ENCODE results near the gene ARRDC2.

The ARRDC2 gene

GRCh38 chr19:17973759-17974158 is 34.2 kb upstream of the ARRDC2 start:
- no peaks in the 10 kb centered on the region for H3K79me2 ChIP-seq (ENCODE audit: insufficient read depth, low read length)
- H3K4me2 ChIP-seq (ENCODE audit: low read depth, low read length, poor library complexity, severe bottlenecking) = no peak overlapping the region
- no peak overlapping the region for H3K9ac ChIP-seq (ENCODE audit: low read length)
- H3K9me3 ChIP-seq (ENCODE audit: insufficient read depth, low read length) = no peaks in the 10 kb centered on the region
- H2AFZ ChIP-seq (ENCODE audit: low read depth, low read length, severe bottlenecking) = no peak overlapping the region
- no peaks in the 10 kb centered on the region; the same call in 1 of the 2 replicates for H3F3A ChIP-seq (ENCODE audit: insufficient read depth)
- no peak overlapping the region for H3K27ac ChIP-seq (ENCODE audit: low read depth, low read length)
- no peaks in the 10 kb centered on the region for H4K20me1 ChIP-seq (ENCODE audit: low read depth, low read length)
- H3K27me3 ChIP-seq (ENCODE audit: low read length) = no peaks in the 10 kb centered on the region
- no peak for TF ChIP-seq EZH2phosphoT487 (conservative IDR thresholded peaks at IDR 0.05; ENCODE audit: low read length)
- TF ChIP-seq, protein P1, sequence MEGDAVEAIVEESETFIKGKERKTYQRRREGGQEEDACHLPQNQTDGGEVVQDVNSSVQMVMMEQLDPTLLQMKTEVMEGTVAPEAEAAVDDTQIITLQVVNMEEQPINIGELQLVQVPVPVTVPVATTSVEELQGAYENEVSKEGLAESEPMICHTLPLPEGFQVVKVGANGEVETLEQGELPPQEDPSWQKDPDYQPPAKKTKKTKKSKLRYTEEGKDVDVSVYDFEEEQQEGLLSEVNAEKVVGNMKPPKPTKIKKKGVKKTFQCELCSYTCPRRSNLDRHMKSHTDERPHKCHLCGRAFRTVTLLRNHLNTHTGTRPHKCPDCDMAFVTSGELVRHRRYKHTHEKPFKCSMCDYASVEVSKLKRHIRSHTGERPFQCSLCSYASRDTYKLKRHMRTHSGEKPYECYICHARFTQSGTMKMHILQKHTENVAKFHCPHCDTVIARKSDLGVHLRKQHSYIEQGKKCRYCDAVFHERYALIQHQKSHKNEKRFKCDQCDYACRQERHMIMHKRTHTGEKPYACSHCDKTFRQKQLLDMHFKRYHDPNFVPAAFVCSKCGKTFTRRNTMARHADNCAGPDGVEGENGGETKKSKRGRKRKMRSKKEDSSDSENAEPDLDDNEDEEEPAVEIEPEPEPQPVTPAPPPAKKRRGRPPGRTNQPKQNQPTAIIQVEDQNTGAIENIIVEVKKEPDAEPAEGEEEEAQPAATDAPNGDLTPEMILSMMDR (IDR thresholded peaks at IDR 0.05; ENCODE audit: insufficient read depth, low read length, poor library complexity, severe bottlenecking) = no peak
- H3K9me2 ChIP-seq (replicated peaks; ENCODE audit: insufficient read depth, low read length) = no peaks in the 10 kb centered on the region
- H3K36me3 ChIP-seq (ENCODE audit: low read length) = no peaks in the 10 kb centered on the region
- no peak overlapping the region for H3K4me3 ChIP-seq (ENCODE audit: insufficient read depth, low read length, poor library complexity, severe bottlenecking)

DNA sequence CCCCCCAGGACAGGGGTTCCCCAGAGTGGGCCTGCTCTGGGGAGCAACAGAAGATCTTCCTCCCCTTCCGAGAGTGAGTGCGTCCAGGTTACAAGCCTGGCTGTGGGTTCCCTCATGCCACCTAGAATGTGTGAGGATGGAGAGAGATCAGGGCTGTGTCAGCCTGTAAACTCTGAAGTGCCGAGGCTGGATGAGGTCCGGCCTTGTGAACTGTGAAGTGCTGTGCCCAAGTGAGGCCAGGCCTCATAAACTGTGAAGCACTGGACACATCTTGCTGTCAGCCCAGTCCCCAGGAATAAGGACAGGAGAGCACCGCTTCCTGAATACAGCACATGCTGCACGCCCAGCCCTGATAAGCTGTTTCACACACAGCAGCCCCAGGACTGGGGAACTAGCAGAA is 33.4 kb upstream of the ARRDC2 start:
- H3K9me2 ChIP-seq (replicated peaks; ENCODE audit: insufficient read depth, low read length) = no peaks in the 10 kb centered on the region
- no peaks in the 10 kb centered on the region for H3K27me3 ChIP-seq (ENCODE audit: low read length)
- peaks cover 2% of the 10 kb centered on the region for H3F3A ChIP-seq (ENCODE audit: insufficient read depth)
- no peak for TF ChIP-seq EZH2phosphoT487 (conservative IDR thresholded peaks at IDR 0.05; ENCODE audit: low read length)
- TF ChIP-seq, protein P1 (IDR thresholded peaks at IDR 0.05; ENCODE audit: insufficient read depth, low read length, poor library complexity, severe bottlenecking) = no peak
- H3K9ac ChIP-seq (ENCODE audit: low read length) = no peak overlapping the region
- no peaks in the 10 kb centered on the region for H3K36me3 ChIP-seq (ENCODE audit: low read length)
- H2AFZ ChIP-seq (ENCODE audit: low read depth, low read length, severe bottlenecking) = no peak overlapping the region
- H3K27ac ChIP-seq (ENCODE audit: low read depth, low read length) = no peak overlapping the region
- no peak overlapping the region for H3K4me2 ChIP-seq (ENCODE audit: low read depth, low read length, poor library complexity, severe bottlenecking)
- no peaks in the 10 kb centered on the region for H4K20me1 ChIP-seq (ENCODE audit: low read depth, low read length)
- H3K4me3 ChIP-seq (ENCODE audit: insufficient read depth, low read length, poor library complexity, severe bottlenecking) = no peak overlapping the region
- H3K79me2 ChIP-seq (ENCODE audit: insufficient read depth, low read length) = no peaks in the 10 kb centered on the region
- H3K9me3 ChIP-seq (ENCODE audit: insufficient read depth, low read length) = no peaks in the 10 kb centered on the region

DNA sequence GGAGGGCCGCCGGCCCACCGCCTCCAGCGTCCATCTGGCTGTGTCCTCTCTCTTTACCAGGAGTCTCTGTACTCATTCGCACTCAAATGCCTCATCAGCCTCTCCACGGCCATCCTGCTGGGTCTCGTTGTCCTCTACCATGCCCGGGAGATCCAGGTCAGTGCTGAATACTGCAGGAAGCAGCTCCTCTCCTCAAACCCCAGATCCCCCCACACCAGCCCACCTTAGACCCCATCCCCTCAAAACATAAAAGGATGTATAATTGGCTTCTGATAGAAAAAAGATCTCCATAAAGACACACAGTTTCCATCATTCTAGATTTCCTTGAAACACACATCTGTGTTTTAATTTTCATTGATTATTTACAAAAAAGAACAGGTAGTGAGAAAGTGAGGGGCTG is 32.9 kb upstream of the ARRDC2 start:
- Histone ChIP-seq H3K9ac (ENCODE audit: low read length) (no peak overlapping the region), H3K9me3 (ENCODE audit: insufficient read depth, low read length) (no peaks in the 10 kb centered on the region), H3F3A (ENCODE audit: insufficient read depth) (peaks cover 5% of the 10 kb centered on the region), H3K27me3 (ENCODE audit: low read length) (no peaks in the 10 kb centered on the region), H2AFZ (ENCODE audit: low read depth, low read length, severe bottlenecking) (no peak overlapping the region), H3K4me3 (ENCODE audit: insufficient read depth, low read length, poor library complexity, severe bottlenecking) (no peak overlapping the region), H3K27ac (ENCODE audit: low read depth, low read length) (no peak overlapping the region), H3K36me3 (ENCODE audit: low read length) (no peaks in the 10 kb centered on the region), H3K9me2 (replicated peaks; ENCODE audit: insufficient read depth, low read length) (no peaks in the 10 kb centered on the region), H3K79me2 (ENCODE audit: insufficient read depth, low read length) (no peaks in the 10 kb centered on the region), H4K20me1 (ENCODE audit: low read depth, low read length) (no peaks in the 10 kb centered on the region), H3K4me2 (ENCODE audit: low read depth, low read length, poor library complexity, severe bottlenecking) (no peak overlapping the region)
- TF ChIP-seq, protein P1 (IDR thresholded peaks at IDR 0.05; ENCODE audit: insufficient read depth, low read length, poor library complexity, severe bottlenecking) = no peak
- TF ChIP-seq EZH2phosphoT487 (conservative IDR thresholded peaks at IDR 0.05; ENCODE audit: low read length) = no peak

Data from SU-DHL-6 (cell line).